GM23338 (cell line): ENCODE data around the gene TMEM123. TPM values are rescaled to one million over a fixed set of nuclear protein-coding genes. Genes with fewer than 3 reads are reported as not detected.
"Not testable (repeated sequence)": the region's sequence is repeated elsewhere in the genome, so short reads cannot be mapped to it uniquely, and the experiment has no call there.

Experiments
- ATAC-seq: fragments of 200-7000 bp; cut with Tn5 transposase; 3 replicates; pipeline ENCODE4 v1.9.1; 2020
- DNase-seq: peaks from one replicate; pipeline ENCODE4 v3.0.0-alpha.2; 2015; ENCODE audit warnings: low spot score
- H2AFZ ChIP-seq: fragments of 200-600 bp; sonication (generic); 2 replicates; pipeline ENCODE4 v1.8.0; 2016; ENCODE audit warnings: antibody characterized with exemption, mild to moderate bottlenecking, moderate library complexity
- H3F3A ChIP-seq: fragments of 200-600 bp; sonication (generic); replicated peaks from 2 replicates; pipeline ENCODE4 v1.8.0; 2017; ENCODE audit warnings: antibody characterized with exemption, mixed run types, low read depth
- H3K27ac ChIP-seq: fragments of 200-600 bp; sonication (generic); 2 replicates; pipeline ENCODE4 v1.6.1; 2016; ENCODE audit warnings: low read depth
- H3K27me3 ChIP-seq: fragments of 200-600 bp; sonication (generic); 2 replicates; pipeline ENCODE4 v1.8.0; 2016; ENCODE audit warnings: mild to moderate bottlenecking, mixed run types, moderate library complexity; ENCODE audit not compliant: insufficient read depth
- H3K36me3 ChIP-seq: fragments of 200-600 bp; sonication (generic); 2 replicates; pipeline ENCODE4 v1.8.0; 2016; ENCODE audit warnings: mild to moderate bottlenecking; ENCODE audit not compliant: insufficient read depth
- H3K4me1 ChIP-seq: fragments of 200-600 bp; sonication (generic); 2 replicates; pipeline ENCODE4 v1.8.0; 2016; ENCODE audit warnings: mild to moderate bottlenecking, moderate library complexity; ENCODE audit not compliant: insufficient read depth
- H3K4me2 ChIP-seq: fragments of 200-600 bp; sonication (generic); 2 replicates; pipeline ENCODE4 v1.7.1; 2017; ENCODE audit warnings: mixed run types
- H3K4me3 ChIP-seq: fragments of 200-600 bp; sonication (generic); 2 replicates; pipeline ENCODE4 v1.6.1; 2016; ENCODE audit warnings: mixed run types
- H3K79me2 ChIP-seq: fragments of 200-600 bp; sonication (generic); replicated peaks from 2 replicates; pipeline ENCODE4 v1.8.0; 2017; ENCODE audit warnings: mild to moderate bottlenecking; ENCODE audit not compliant: insufficient read depth
- H3K9me2 ChIP-seq: fragments of 200-600 bp; sonication (generic); 2 replicates; pipeline ENCODE4 v1.8.0; 2017; ENCODE audit not compliant: insufficient read depth
- H4K20me1 ChIP-seq: fragments of 200-600 bp; sonication (generic); replicated peaks from 2 replicates; pipeline ENCODE4 v1.8.0; 2017; ENCODE audit warnings: mild to moderate bottlenecking; ENCODE audit not compliant: insufficient read depth
- H3K27ac Mint-ChIP-seq: 2 replicates; pipeline ENCODE4 v1.8.0; 2020; ENCODE audit warnings: inconsistent platforms, mild to moderate bottlenecking, moderate library complexity, mixed read lengths
- H3K27me3 Mint-ChIP-seq: 3 replicates; pipeline ENCODE4 v1.8.0; 2022; ENCODE audit warnings: low read depth, mild to moderate bottlenecking, moderate library complexity, mixed read lengths, inconsistent platforms; ENCODE audit not compliant: insufficient read depth, poor library complexity
- H3K36me3 Mint-ChIP-seq: 3 replicates; pipeline ENCODE4 v1.8.0; 2021; ENCODE audit warnings: low read depth, mild to moderate bottlenecking, inconsistent platforms, moderate library complexity, mixed read lengths
- H3K4me1 Mint-ChIP-seq: 3 replicates; pipeline ENCODE4 v1.8.0; 2020; ENCODE audit warnings: mild to moderate bottlenecking, inconsistent platforms, mixed read lengths
- H3K4me3 Mint-ChIP-seq: 3 replicates; pipeline ENCODE4 v1.8.0; 2021; ENCODE audit warnings: moderate library complexity, mild to moderate bottlenecking, inconsistent platforms, mixed read lengths
- H3K9me3 Mint-ChIP-seq: 3 replicates; pipeline ENCODE4 v1.8.0; 2020; ENCODE audit warnings: moderate library complexity, mild to moderate bottlenecking, inconsistent platforms, mixed read lengths
- polyA plus RNA-seq: library from polyadenylated mRNA; unstranded; fragments of >200 nt; fragmentation: Nextera tagmentation; extraction: Ambion mirVana; gene quantifications from 2 replicates; pipeline ENCODE4 v1.2.1, GENCODE V29; 2016
- total RNA-seq: library from RNA; depleted of rRNA; stranded (reverse); fragments of >200 nt; shearing (Covaris generic); gene quantifications from 2 replicates; pipeline ENCODE4 v1.2.3, GENCODE V29; 2014
- TF ChIP-seq, protein P1 (sequence below): fragments of 250-450 bp; sonication (Bioruptor Pico); IDR thresholded peaks from 2 replicates; pipeline ENCODE4 v1.5.0; 2020; ENCODE audit warnings: mild to moderate bottlenecking, moderate library complexity

The TMEM123 gene
- total and polyA plus RNA-seq, 2 experiments from 2014 or later: 44.1 to 61.0 TPM

DNA sequence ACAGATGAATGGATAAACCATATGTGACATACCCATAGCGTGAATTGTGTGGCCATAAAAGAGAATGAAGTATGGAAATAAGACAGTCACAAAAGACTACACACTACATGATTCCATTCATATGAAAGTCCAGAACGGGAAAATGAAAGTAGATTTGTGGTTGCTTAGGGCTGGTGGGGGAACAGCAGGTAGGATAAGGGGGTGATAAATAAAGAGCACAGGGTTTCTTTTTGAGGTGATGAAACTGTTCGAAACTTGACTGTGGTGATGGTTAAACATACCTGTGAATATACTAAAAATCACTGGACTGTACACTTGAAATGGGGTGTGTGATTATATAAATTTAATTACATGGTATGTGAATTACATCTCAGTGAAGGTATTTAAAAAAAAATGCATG, 16.9 kb downstream of the TMEM123 start (continued):
- TF ChIP-seq, protein P1, sequence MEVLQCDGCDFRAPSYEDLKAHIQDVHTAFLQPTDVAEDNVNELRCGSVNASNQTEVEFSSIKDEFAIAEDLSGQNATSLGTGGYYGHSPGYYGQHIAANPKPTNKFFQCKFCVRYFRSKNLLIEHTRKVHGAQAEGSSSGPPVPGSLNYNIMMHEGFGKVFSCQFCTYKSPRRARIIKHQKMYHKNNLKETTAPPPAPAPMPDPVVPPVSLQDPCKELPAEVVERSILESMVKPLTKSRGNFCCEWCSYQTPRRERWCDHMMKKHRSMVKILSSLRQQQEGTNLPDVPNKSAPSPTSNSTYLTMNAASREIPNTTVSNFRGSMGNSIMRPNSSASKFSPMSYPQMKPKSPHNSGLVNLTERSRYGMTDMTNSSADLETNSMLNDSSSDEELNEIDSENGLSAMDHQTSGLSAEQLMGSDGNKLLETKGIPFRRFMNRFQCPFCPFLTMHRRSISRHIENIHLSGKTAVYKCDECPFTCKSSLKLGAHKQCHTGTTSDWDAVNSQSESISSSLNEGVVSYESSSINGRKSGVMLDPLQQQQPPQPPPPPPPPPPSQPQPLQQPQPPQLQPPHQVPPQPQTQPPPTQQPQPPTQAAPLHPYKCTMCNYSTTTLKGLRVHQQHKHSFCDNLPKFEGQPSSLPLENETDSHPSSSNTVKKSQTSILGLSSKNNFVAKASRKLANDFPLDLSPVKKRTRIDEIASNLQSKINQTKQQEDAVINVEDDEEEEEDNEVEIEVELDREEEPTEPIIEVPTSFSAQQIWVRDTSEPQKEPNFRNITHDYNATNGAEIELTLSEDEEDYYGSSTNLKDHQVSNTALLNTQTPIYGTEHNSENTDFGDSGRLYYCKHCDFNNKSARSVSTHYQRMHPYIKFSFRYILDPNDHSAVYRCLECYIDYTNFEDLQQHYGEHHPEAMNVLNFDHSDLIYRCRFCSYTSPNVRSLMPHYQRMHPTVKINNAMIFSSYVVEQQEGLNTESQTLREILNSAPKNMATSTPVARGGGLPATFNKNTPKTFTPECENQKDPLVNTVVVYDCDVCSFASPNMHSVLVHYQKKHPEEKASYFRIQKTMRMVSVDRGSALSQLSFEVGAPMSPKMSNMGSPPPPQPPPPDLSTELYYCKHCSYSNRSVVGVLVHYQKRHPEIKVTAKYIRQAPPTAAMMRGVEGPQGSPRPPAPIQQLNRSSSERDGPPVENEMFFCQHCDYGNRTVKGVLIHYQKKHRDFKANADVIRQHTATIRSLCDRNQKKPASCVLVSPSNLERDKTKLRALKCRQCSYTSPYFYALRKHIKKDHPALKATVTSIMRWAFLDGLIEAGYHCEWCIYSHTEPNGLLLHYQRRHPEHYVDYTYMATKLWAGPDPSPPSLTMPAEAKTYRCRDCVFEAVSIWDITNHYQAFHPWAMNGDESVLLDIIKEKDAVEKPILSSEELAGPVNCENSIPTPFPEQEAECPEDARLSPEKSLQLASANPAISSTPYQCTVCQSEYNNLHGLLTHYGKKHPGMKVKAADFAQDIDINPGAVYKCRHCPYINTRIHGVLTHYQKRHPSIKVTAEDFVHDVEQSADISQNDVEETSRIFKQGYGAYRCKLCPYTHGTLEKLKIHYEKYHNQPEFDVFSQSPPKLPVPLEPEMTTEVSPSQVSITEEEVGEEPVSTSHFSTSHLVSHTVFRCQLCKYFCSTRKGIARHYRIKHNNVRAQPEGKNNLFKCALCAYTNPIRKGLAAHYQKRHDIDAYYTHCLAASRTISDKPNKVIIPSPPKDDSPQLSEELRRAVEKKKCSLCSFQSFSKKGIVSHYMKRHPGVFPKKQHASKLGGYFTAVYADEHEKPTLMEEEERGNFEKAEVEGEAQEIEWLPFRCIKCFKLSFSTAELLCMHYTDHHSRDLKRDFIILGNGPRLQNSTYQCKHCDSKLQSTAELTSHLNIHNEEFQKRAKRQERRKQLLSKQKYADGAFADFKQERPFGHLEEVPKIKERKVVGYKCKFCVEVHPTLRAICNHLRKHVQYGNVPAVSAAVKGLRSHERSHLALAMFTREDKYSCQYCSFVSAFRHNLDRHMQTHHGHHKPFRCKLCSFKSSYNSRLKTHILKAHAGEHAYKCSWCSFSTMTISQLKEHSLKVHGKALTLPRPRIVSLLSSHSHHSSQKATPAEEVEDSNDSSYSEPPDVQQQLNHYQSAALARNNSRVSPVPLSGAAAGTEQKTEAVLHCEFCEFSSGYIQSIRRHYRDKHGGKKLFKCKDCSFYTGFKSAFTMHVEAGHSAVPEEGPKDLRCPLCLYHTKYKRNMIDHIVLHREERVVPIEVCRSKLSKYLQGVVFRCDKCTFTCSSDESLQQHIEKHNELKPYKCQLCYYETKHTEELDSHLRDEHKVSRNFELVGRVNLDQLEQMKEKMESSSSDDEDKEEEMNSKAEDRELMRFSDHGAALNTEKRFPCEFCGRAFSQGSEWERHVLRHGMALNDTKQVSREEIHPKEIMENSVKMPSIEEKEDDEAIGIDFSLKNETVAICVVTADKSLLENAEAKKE: no peak

DNA sequence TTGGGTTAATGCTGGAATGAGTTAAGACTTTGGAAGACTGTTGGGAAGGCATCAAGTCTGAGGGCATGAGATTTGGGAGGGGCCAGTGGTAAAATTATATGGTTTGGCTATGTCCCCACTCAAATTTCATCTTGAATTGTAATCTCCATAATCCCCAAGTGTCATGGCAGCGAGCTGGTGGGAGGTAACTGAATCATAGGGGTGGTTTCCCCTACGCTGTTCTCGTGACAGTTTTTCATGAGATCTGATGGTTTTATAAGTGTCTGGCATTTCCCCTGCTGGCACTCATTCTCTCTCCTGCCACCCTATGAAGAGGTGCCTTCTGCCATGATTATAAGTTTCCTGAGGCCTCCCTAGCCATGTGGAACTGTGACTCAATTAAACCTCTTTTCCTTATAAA, 19.0 kb downstream of the TMEM123 start:
- H3K4me1 Mint-ChIP-seq: peaks cover 27% of the 10 kb centered on the region
- ATAC-seq, H3K27me3 Mint-ChIP-seq, DNase-seq, H3F3A ChIP-seq, H3K9me2 ChIP-seq, H3K4me2 ChIP-seq, H2AFZ ChIP-seq, H3K4me3 ChIP-seq, H3K27me3 ChIP-seq, H3K27ac ChIP-seq, H3K4me3 Mint-ChIP-seq, H4K20me1 ChIP-seq, H3K27ac Mint-ChIP-seq: not testable (repeated sequence)
- peaks cover 13% of the 10 kb centered on the region for H3K79me2 ChIP-seq
- H3K9me3 Mint-ChIP-seq: peaks cover 52% of the 10 kb centered on the region
- peaks cover 12% of the 10 kb centered on the region for H3K36me3 ChIP-seq
- H3K36me3 Mint-ChIP-seq: peaks cover 84% of the 10 kb centered on the region
- H3K4me1 ChIP-seq: peaks cover 19% of the 10 kb centered on the region

DNA sequence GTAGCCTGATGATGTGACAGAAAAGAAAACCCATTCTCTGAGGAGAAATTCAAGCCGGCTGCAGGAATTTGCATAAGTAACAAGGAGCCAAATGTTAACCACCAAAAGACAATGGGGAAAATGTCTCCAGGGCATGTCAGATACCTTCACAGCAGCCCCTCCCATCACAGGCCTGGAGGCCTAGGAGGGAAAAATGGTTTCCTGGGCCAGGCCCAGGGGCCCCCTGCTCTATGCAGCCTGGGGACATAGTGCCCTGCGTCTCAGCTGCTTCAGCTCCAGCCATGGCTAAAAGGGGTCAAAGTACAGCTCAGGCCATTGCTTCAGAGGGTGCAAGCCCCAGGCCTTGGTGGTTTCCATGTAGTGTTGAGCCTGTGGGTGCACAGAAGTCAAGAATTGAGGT, 20.0 kb downstream of the TMEM123 start:
- H3K4me3 Mint-ChIP-seq, H3K27me3 Mint-ChIP-seq: not testable (repeated sequence)
- H3K79me2 ChIP-seq: peaks cover 18% of the 10 kb centered on the region

More for the DNA sequence above, 20.0 kb downstream of the TMEM123 start:
- peaks cover 11% of the 10 kb centered on the region; the same call in 1 of the 2 replicates for H3K4me1 ChIP-seq
- H3K9me3 Mint-ChIP-seq: peaks cover 44% of the 10 kb centered on the region
- peaks cover 20% of the 10 kb centered on the region for H3K4me1 Mint-ChIP-seq
- H3K4me3 ChIP-seq, ATAC-seq, H3K9me2 ChIP-seq, H3F3A ChIP-seq, H4K20me1 ChIP-seq, H3K4me2 ChIP-seq, H3K27me3 ChIP-seq, H3K27ac Mint-ChIP-seq, DNase-seq, H3K27ac ChIP-seq, H2AFZ ChIP-seq: not testable (repeated sequence)
- peaks cover 74% of the 10 kb centered on the region for H3K36me3 Mint-ChIP-seq
- H3K36me3 ChIP-seq: peaks cover 12% of the 10 kb centered on the region
